Measurements from ENCODE around the gene NR2F2. TPM values are rescaled to one million over a fixed set of nuclear protein-coding genes. Genes with fewer than 3 reads are reported as not detected.

The NR2F2 gene
- total RNA-seq, 2 experiments from 2014 or later = not detected

GRCh38 chr15:96346409-96346970 is 16.0 kb downstream of the NR2F2 start:
- Mint-ChIP-seq H3K4me3 (no peak overlapping the region), H3K36me3 (no peaks in the 10 kb centered on the region), H3K4me1 (peaks cover 4% of the 10 kb centered on the region), H3K27ac (no peak overlapping the region), H3K9me3 (peaks cover 2% of the 10 kb centered on the region), H3K27me3 (peaks cover 95% of the 10 kb centered on the region)
- no peak for ATAC-seq (ENCODE audit: low read depth)
- no peak for DNase-seq
- POLR2A ChIA-PET = no interaction called here

- POLR2A ChIA-PET = no interaction called here
- H3K9me3 Mint-ChIP-seq = peaks cover 2% of the 10 kb centered on the region
- peaks cover 92% of the 10 kb centered on the region for H3K27me3 Mint-ChIP-seq
- DNase-seq (no peak), ATAC-seq (ENCODE audit: low read depth) (no peak)
- no peak overlapping the region for H3K4me3 Mint-ChIP-seq
- no peak overlapping the region for H3K27ac Mint-ChIP-seq
- H3K4me1 Mint-ChIP-seq = peaks cover 4% of the 10 kb centered on the region
- H3K36me3 Mint-ChIP-seq = no peaks in the 10 kb centered on the region
These were observed 16.9 kb downstream of the NR2F2 start for GRCh38 chr15:96347181-96348111.

- peaks cover 5% of the 10 kb centered on the region for H3K9me3 Mint-ChIP-seq
- peaks cover 4% of the 10 kb centered on the region for H3K4me1 Mint-ChIP-seq
- DNase-seq (no peak), ATAC-seq (ENCODE audit: low read depth) (no peak)
- H3K27me3 Mint-ChIP-seq = peaks cover 92% of the 10 kb centered on the region
- H3K36me3 Mint-ChIP-seq = no peaks in the 10 kb centered on the region
- H3K4me3 Mint-ChIP-seq = no peak overlapping the region
- POLR2A ChIA-PET = no interaction called here
- no peak overlapping the region for H3K27ac Mint-ChIP-seq
These were observed 17.9 kb downstream of the NR2F2 start for GRCh38 chr15:96348112-96349027.

GRCh38 chr15:96349034-96349856 is 18.7 kb downstream of the NR2F2 start:
- Mint-ChIP-seq H3K9me3 (peaks cover 5% of the 10 kb centered on the region), H3K27me3 (peaks cover 88% of the 10 kb centered on the region), H3K4me3 (no peak overlapping the region), H3K27ac (no peak overlapping the region), H3K36me3 (no peaks in the 10 kb centered on the region), H3K4me1 (peaks cover 3% of the 10 kb centered on the region)
- ATAC-seq (ENCODE audit: low read depth) (no peak), DNase-seq (no peak)
- POLR2A ChIA-PET = no interaction called here

GRCh38 chr15:96349857-96350720 is 19.6 kb downstream of the NR2F2 start:
- no peak overlapping the region for H3K4me3 Mint-ChIP-seq
- no peaks in the 10 kb centered on the region for H3K36me3 Mint-ChIP-seq
- ATAC-seq (ENCODE audit: low read depth) = no peak
- H3K27ac Mint-ChIP-seq = no peak overlapping the region
- no peaks in the 10 kb centered on the region for H3K4me1 Mint-ChIP-seq
- peaks cover 79% of the 10 kb centered on the region for H3K27me3 Mint-ChIP-seq
- POLR2A ChIA-PET = no interaction called here
- peaks cover 3% of the 10 kb centered on the region for H3K9me3 Mint-ChIP-seq
- DNase-seq = no peak

- Mint-ChIP-seq H3K4me3 (no peak overlapping the region), H3K4me1 (no peaks in the 10 kb centered on the region), H3K27me3 (peaks cover 75% of the 10 kb centered on the region), H3K36me3 (no peaks in the 10 kb centered on the region), H3K27ac (no peak overlapping the region), H3K9me3 (peaks cover 3% of the 10 kb centered on the region)
- no peak for DNase-seq
- no peak for ATAC-seq (ENCODE audit: low read depth)
- POLR2A ChIA-PET = no interaction called here
These were observed 20.6 kb downstream of the NR2F2 start for GRCh38 chr15:96350934-96351724.

- H3K9me3 Mint-ChIP-seq = peaks cover 3% of the 10 kb centered on the region
- DNase-seq = peak; percentile 30
- no peak for ATAC-seq (ENCODE audit: low read depth)
- no peak overlapping the region for H3K4me3 Mint-ChIP-seq
- H3K4me1 Mint-ChIP-seq = peaks cover 5% of the 10 kb centered on the region
- peaks cover 74% of the 10 kb centered on the region for H3K27me3 Mint-ChIP-seq
- H3K36me3 Mint-ChIP-seq = no peaks in the 10 kb centered on the region
- POLR2A ChIA-PET = no interaction called here
- H3K27ac Mint-ChIP-seq = no peak overlapping the region
These were observed 21.5 kb downstream of the NR2F2 start for GRCh38 chr15:96351761-96352603.

GRCh38 chr15:96352604-96353405 is 22.3 kb downstream of the NR2F2 start:
- ATAC-seq (ENCODE audit: low read depth) = no peak

GRCh38 chr15:96353416-96353929 is 23.0 kb downstream of the NR2F2 start:
- no peak for ATAC-seq (ENCODE audit: low read depth)
- Mint-ChIP-seq H3K27ac (no peak overlapping the region), H3K9me3 (peaks cover 3% of the 10 kb centered on the region), H3K36me3 (no peaks in the 10 kb centered on the region), H3K27me3 (peaks cover 71% of the 10 kb centered on the region), H3K4me1 (peaks cover 15% of the 10 kb centered on the region), H3K4me3 (no peak overlapping the region)
- no peak for DNase-seq
- POLR2A ChIA-PET = no interaction called here

More at GRCh38 chr15:96352604-96353405, 22.3 kb downstream of the NR2F2 start:
- POLR2A ChIA-PET = no interaction called here
- DNase-seq = no peak
- Mint-ChIP-seq H3K27me3 (peaks cover 71% of the 10 kb centered on the region), H3K27ac (no peak overlapping the region), H3K4me3 (no peak overlapping the region), H3K9me3 (peaks cover 3% of the 10 kb centered on the region), H3K4me1 (peaks cover 9% of the 10 kb centered on the region), H3K36me3 (no peaks in the 10 kb centered on the region)

- ATAC-seq (ENCODE audit: low read depth) = no peak
- peaks cover 71% of the 10 kb centered on the region for H3K27me3 Mint-ChIP-seq
- DNase-seq = no peak
- no peak overlapping the region for H3K4me3 Mint-ChIP-seq
- peaks cover 17% of the 10 kb centered on the region for H3K4me1 Mint-ChIP-seq
- H3K36me3 Mint-ChIP-seq = no peaks in the 10 kb centered on the region
- POLR2A ChIA-PET = no interaction called here
- H3K27ac Mint-ChIP-seq = no peak overlapping the region
- peaks cover 3% of the 10 kb centered on the region for H3K9me3 Mint-ChIP-seq
These were observed 23.6 kb downstream of the NR2F2 start for GRCh38 chr15:96353930-96354730.
